Gastrocnemius medialis (tissue), 4 donors: ENCODE results near the gene ITGA11.

Source experiments
- POLR2A ChIP-seq, 2 donors: fragments of 450-650 bp; IDR thresholded peaks; one replicate each; pipeline ENCODE4 v1.6.1; 2017; ENCODE audit warnings: antibody characterized with exemption in 2 of 2, mild to moderate bottlenecking in 2 of 2, moderate library complexity in 2 of 2
- TF ChIP-seq, protein P1 (sequence below), 5 experiments: fragments of 450-650 bp in 3 of 5; fragments of 200-600 bp in 2 of 5; sonication (generic) in 2 of 5; IDR thresholded peaks in 4 of 5; conservative IDR thresholded peaks in 1 of 5; 1 replicate in 4 of 5; 2 replicates in 1 of 5; pipeline ENCODE4 v1.5.1; 2016 to 2019; ENCODE audit warnings: antibody characterized with exemption in 5 of 5, mild to moderate bottlenecking in 3 of 5, moderate library complexity in 3 of 5

DNA sequence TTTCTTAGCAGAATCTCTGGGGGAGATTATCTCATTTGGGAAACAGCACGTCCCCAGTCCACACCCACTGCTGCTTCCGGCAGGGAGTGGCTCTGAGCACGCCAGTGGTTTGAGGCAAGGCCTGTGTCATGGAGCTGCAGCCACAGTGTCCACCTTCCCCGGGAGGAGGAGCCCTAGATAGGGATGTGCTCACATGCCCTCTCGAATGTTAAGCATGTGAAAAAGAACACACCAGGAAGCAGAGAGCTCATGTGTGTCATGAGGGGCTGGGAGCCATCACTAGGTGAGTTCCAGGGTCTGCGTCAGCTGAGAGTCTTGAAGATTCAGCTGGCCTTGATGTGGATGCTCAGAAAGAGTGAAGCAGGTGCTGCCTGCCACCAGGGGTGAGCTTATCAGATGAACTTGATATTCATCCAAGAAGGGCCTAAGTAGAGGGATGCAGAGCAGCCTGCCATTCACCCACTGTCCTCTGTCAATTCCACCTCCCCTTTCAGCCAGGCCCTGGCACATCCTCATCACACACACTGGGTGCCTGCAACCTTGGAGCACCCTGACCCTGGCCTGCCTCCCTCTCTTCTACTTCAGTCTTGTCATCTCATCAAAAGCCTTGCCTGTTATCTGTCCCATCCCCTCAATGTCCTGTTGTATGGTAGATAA lies 16.3 kb downstream of the ITGA11 start:
- TF ChIP-seq, protein P1, sequence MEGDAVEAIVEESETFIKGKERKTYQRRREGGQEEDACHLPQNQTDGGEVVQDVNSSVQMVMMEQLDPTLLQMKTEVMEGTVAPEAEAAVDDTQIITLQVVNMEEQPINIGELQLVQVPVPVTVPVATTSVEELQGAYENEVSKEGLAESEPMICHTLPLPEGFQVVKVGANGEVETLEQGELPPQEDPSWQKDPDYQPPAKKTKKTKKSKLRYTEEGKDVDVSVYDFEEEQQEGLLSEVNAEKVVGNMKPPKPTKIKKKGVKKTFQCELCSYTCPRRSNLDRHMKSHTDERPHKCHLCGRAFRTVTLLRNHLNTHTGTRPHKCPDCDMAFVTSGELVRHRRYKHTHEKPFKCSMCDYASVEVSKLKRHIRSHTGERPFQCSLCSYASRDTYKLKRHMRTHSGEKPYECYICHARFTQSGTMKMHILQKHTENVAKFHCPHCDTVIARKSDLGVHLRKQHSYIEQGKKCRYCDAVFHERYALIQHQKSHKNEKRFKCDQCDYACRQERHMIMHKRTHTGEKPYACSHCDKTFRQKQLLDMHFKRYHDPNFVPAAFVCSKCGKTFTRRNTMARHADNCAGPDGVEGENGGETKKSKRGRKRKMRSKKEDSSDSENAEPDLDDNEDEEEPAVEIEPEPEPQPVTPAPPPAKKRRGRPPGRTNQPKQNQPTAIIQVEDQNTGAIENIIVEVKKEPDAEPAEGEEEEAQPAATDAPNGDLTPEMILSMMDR (IDR thresholded peaks at IDR 0.05 in 4 of 5, conservative IDR thresholded peaks at IDR 0.05 in 1 of 5), result no peak
- no peak for TF ChIP-seq POLR2A (IDR thresholded peaks at IDR 0.05)
